Measurements from ENCODE around the gene ZNF195.

The ZNF195 gene

GRCh38 chr11:3347127-3347526, 31.8 kb downstream of the ZNF195 start:
- H3K4me3 ChIP-seq (ENCODE audit: low read length) = no peak overlapping the region
- TF ChIP-seq CTCF (conservative IDR thresholded peaks at IDR 0.05; ENCODE audit: low read length) = no peak
- no peak for DNase-seq (ENCODE audit: low read depth)

GRCh38 chr11:3346587-3346986, 32.4 kb downstream of the ZNF195 start:
- H3K4me3 ChIP-seq (ENCODE audit: low read length) = no peak overlapping the region
- TF ChIP-seq CTCF (conservative IDR thresholded peaks at IDR 0.05; ENCODE audit: low read length) = no peak
- no peak for DNase-seq (ENCODE audit: low read depth)

- no peak overlapping the region for H3K4me3 ChIP-seq (ENCODE audit: low read length)
- TF ChIP-seq CTCF (conservative IDR thresholded peaks at IDR 0.05; ENCODE audit: low read length) = no peak
- DNase-seq (ENCODE audit: low read depth) = no peak
Observed at GRCh38 chr11:3345736-3346135, 33.2 kb downstream of the ZNF195 start.

- no peak for TF ChIP-seq CTCF (conservative IDR thresholded peaks at IDR 0.05; ENCODE audit: low read length)
- no peak for DNase-seq (ENCODE audit: low read depth)
- no peak overlapping the region for H3K4me3 ChIP-seq (ENCODE audit: low read length)
Observed at GRCh38 chr11:3344327-3345174, 34.4 kb downstream of the ZNF195 start.

GRCh38 chr11:3342709-3343108, 36.2 kb downstream of the ZNF195 start:
- TF ChIP-seq CTCF (conservative IDR thresholded peaks at IDR 0.05; ENCODE audit: low read length) = no peak
- no peak overlapping the region for H3K4me3 ChIP-seq (ENCODE audit: low read length)
- DNase-seq (ENCODE audit: low read depth) = no peak

- peak; percentile 57 for TF ChIP-seq CTCF (conservative IDR thresholded peaks at IDR 0.05; ENCODE audit: low read length)
- no peak overlapping the region for H3K4me3 ChIP-seq (ENCODE audit: low read length)
- peak; percentile 8 for DNase-seq (ENCODE audit: low read depth)
Observed at GRCh38 chr11:3341298-3341697, 37.6 kb downstream of the ZNF195 start.

- H3K4me3 ChIP-seq (ENCODE audit: low read length) = no peak overlapping the region
- peak; percentile 83 for DNase-seq (ENCODE audit: low read depth)
- no peak for TF ChIP-seq CTCF (conservative IDR thresholded peaks at IDR 0.05; ENCODE audit: low read length)
Observed at GRCh38 chr11:3340025-3340424, 38.9 kb downstream of the ZNF195 start.

Data from AG10803 (cell line).